Measurements from ENCODE around the gene IRF2.
"Not testable (repeated sequence)": the region's sequence is repeated elsewhere in the genome, so short reads cannot be mapped to it uniquely, and the experiment has no call there.

The IRF2 gene

DNA sequence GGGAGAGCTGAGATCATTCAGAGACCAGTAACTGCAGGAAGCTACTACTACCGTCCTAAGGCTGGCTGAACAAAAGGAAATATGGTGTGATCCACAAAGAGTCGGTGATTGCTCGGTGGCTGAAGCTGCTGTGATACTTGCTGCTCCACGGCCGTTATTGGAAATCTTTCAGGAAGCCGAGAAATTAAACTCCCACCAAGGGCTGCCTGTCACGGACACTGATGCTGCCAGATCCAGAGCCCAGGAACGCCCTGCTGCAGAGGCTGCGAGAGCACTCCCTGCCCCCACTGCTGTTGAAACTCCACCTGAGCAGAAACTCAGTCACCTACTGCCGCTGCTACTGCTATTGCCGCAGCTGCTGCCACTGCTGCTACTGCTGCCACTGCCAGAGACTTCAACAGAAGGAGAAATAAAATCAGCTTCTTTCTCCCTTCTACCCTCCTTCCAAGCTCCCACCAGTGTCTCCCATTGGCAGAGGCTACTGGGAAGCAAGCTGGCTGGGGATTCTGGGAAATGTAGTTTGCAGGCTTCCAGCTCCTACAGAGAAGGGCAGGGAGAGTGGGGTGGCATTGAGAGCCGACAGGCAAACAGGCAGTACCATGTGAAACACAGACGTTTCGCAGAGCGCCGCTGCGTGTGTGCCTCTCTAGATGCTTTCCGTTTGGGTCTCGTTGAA lies 130.7 kb downstream of the IRF2 start:
- peak; percentile 55 for DNase-seq

DNA sequence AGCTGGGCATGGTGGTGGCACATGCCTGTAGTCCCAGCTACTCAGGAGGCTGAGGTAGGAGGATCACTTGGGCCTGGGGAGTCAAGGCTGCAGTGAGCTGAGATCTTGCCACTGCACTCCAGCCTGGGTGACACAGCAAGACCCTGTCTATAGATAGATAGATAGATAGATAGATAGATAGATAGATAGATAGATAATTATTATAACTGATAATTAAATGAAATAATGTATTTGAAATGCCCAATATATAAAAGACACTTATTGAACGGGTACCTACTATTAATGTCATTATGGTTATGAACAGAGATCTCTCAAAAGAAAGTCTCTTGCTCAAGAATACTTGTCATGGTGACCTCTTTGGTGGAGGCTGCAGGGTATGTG lies 131.5 kb downstream of the IRF2 start:
- DNase-seq: not testable (repeated sequence)

DNA sequence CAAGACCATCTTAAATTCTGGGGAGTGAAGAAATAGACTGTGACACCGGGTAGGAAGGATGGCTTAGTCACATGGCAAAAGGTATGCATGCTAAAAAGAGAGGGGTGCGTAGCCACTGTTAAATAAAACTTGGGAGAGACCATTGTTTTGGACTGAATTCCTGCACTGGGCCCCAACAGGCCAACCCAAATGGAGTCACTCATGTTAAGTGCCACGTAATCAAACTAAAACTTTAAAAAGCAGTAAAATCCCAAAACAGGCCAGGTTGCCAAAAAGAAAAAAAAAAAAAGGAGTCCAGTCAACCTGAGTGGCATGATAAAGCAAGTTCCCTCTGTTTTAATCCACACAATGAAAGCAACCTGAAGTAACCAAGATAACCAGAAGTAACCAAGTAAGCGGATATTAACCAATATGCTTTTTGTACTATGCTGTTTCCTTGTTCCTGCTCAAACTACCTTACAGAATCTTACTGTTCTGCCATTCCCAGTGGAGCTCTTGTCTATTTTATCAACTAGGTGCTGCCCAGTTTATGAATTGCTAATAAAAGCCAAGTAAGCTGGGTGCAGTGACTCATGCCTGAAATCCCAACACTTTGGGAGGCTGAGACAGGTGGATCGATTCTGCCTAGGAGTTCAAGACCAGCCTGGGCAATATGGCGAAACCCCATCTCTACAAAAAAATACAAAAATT lies 132.0 kb downstream of the IRF2 start:
- DNase-seq: no peak

DNA sequence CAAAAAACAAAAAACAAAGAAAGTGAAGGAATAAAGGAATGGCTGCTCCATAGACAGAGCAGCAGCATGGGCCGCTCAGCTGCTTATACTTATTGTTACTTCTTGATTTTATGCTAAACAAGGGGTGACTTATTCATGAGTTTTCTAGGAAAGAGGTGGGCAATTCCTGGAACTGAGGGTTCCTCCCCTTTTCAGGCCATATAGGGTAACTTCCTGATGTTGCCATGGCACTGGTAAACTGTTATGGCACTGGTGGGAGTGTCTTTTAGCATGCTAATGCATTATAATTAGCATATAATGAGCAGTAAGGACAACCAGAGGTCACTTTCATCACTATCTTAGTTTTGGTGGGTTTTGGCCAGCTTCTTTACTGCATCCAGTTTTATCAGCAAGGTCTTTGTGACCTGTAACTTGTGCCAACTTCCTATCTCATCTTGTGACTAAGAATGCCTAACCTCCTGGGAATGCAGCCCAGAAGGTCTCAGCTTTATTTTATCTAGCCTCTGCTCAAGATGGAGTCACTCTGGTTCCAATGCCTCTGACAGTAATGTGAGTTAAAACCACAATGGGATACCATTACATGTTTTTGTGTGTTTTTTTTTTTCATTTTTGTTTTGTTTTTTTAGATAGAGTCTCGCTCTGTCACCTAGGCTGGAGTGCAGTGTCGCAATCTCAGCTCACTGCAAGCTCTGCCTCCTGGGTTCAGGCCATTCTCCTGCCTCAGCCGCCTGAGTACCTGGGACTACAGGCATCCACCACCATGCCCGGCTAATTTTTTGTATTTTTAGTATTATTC lies 134.8 kb downstream of the IRF2 start:
- DNase-seq: not testable (repeated sequence)

DNA sequence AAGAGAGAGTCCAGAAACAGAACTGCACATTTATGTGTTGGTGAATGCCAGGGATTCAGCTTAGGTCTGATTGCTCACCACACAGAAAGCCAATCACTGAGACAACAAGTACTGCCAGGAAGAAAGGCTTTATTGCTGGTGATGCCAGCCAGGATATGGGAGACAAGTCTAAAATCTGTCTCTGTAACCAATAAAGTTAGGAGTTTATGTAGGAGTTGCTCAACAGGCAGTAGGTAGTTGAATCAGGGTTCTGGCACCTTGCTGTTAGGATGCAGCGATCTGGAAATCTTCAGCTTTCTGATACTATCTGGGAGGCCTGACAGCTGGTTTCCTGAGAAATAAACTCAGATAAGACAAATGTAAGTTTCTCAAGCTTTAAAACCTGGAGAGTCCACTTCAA lies 136.4 kb downstream of the IRF2 start:
- DNase-seq: no peak

Data from DMS79 (cell line).